Activated naive CD8-positive, alpha-beta T cell treated with anti-CD3 and anti-CD28 coated beads, Interleukin-2, amount 50 U/mL, for 16 hours (primary cell): ENCODE measurements around the gene TJP2.

Source experiments
- DNase-seq: peaks from one replicate; pipeline ENCODE4 v3.0.0-alpha.2; 2020; ENCODE audit warnings: low read depth, low spot score

The TJP2 gene

GRCh38 chr9:69173891-69174615 is at the start of gene TJP2:
TSS of gene TJP2 (plus strand) at chr9:69174277. CDS start at chr9:69174373, 96 bp downstream.
- DNase-seq = no peak

GRCh38 chr9:69130456-69131441 is 43.3 kb upstream of the TJP2 start:
- DNase-seq = no peak

GRCh38 chr9:69131682-69132081 is 42.4 kb upstream of the TJP2 start:
- no peak for DNase-seq

GRCh38 chr9:69132361-69132760 is 41.7 kb upstream of the TJP2 start:
- no peak for DNase-seq

- DNase-seq = no peak
These were observed 39.7 kb upstream of the TJP2 start for GRCh38 chr9:69134412-69134811.

- no peak for DNase-seq
These were observed 37.9 kb upstream of the TJP2 start for GRCh38 chr9:69136185-69136584.

GRCh38 chr9:69136779-69137178 is 37.3 kb upstream of the TJP2 start:
- DNase-seq = no peak

GRCh38 chr9:69137311-69137710 is 36.8 kb upstream of the TJP2 start:
- DNase-seq = no peak

- no peak for DNase-seq
These were observed 34.5 kb upstream of the TJP2 start for GRCh38 chr9:69139596-69139995.

- DNase-seq = no peak
These were observed 33.8 kb upstream of the TJP2 start for GRCh38 chr9:69140123-69140735.

- DNase-seq = no peak
These were observed 32.2 kb upstream of the TJP2 start for GRCh38 chr9:69141851-69142250.

- no peak for DNase-seq
These were observed 30.8 kb upstream of the TJP2 start for GRCh38 chr9:69143291-69143690.

GRCh38 chr9:69145144-69145715 is 28.8 kb upstream of the TJP2 start:
- DNase-seq = no peak

- DNase-seq = no peak
These were observed 26.8 kb upstream of the TJP2 start for GRCh38 chr9:69147041-69147834.

- DNase-seq = no peak
These were observed 24.7 kb upstream of the TJP2 start for GRCh38 chr9:69149321-69149807.

GRCh38 chr9:69151506-69151905 is 22.6 kb upstream of the TJP2 start:
- no peak for DNase-seq

GRCh38 chr9:69153707-69154521 is 20.2 kb upstream of the TJP2 start:
- DNase-seq = no peak

GRCh38 chr9:69155341-69156030 is 18.6 kb upstream of the TJP2 start:
- no peak for DNase-seq

- DNase-seq = no peak
These were observed 16.2 kb upstream of the TJP2 start for GRCh38 chr9:69157751-69158466.
